HUES48 (cell line): Measurements from ENCODE around the gene BNIP3.
A peak's percentile ranks its signal among the peaks of the same experiment; 100 is the strongest.

Experiments
- H3K27ac ChIP-seq: one replicate; pipeline ENCODE4 v1.7.0; 2013; ENCODE audit warnings: low read depth, low read length, inconsistent platforms
- H3K27me3 ChIP-seq: 2 replicates; pipeline ENCODE4 v1.6.1; 2013; ENCODE audit warnings: mild to moderate bottlenecking, low read length; ENCODE audit not compliant: control insufficient read depth, insufficient read depth
- H3K36me3 ChIP-seq: 2 replicates; pipeline ENCODE4 v1.6.1; 2013; ENCODE audit warnings: low read length; ENCODE audit not compliant: control insufficient read depth, insufficient read depth
- H3K4me1 ChIP-seq: 2 replicates; pipeline ENCODE4 v1.6.1; 2013; ENCODE audit warnings: mild to moderate bottlenecking, low read length; ENCODE audit not compliant: control insufficient read depth, insufficient read depth
- H3K4me3 ChIP-seq: 2 replicates; pipeline ENCODE4 v1.5.1; 2013; ENCODE audit warnings: mild to moderate bottlenecking, low read depth, low read length
- H3K9ac ChIP-seq: 2 replicates; pipeline ENCODE4 v1.6.1; 2013; ENCODE audit warnings: mild to moderate bottlenecking, low read depth, low read length, moderate library complexity
- H3K9me3 ChIP-seq: 2 replicates; pipeline ENCODE4 v1.6.1; 2013; ENCODE audit warnings: low read length; ENCODE audit not compliant: control insufficient read depth, insufficient read depth

BNIP3 gene

GRCh38 chr10:131948501-131948900, 33.2 kb downstream of the BNIP3 start:
- peaks cover 83% of the 10 kb centered on the region for H3K36me3 ChIP-seq
- H3K4me1 ChIP-seq: no peaks in the 10 kb centered on the region
- no peaks in the 10 kb centered on the region for H3K9me3 ChIP-seq
- H3K27me3 ChIP-seq: no peaks in the 10 kb centered on the region
- H3K27ac ChIP-seq: no peak overlapping the region
- no peak overlapping the region for H3K9ac ChIP-seq
- no peak overlapping the region for H3K4me3 ChIP-seq

GRCh38 chr10:131947631-131948347, 33.9 kb downstream of the BNIP3 start:
- peak overlapping the region; percentile 50 for H3K27ac ChIP-seq
- H3K36me3 ChIP-seq: peaks cover 83% of the 10 kb centered on the region
- no peaks in the 10 kb centered on the region for H3K4me1 ChIP-seq
- H3K27me3 ChIP-seq: no peaks in the 10 kb centered on the region
- no peak overlapping the region for H3K4me3 ChIP-seq
- H3K9ac ChIP-seq: no peak overlapping the region
- H3K9me3 ChIP-seq: no peaks in the 10 kb centered on the region

- H3K4me3 ChIP-seq: no peak overlapping the region
These were observed 34.8 kb downstream of the BNIP3 start for GRCh38 chr10:131946880-131947279.

GRCh38 chr10:131946321-131946751, 35.4 kb downstream of the BNIP3 start:
- Histone ChIP-seq H3K4me3 (no peak overlapping the region), H3K27ac (no peak overlapping the region), H3K4me1 (no peaks in the 10 kb centered on the region), H3K9ac (no peak overlapping the region), H3K36me3 (peaks cover 84% of the 10 kb centered on the region), H3K9me3 (no peaks in the 10 kb centered on the region), H3K27me3 (no peaks in the 10 kb centered on the region)

More at GRCh38 chr10:131946880-131947279, 34.8 kb downstream of the BNIP3 start:
- Histone ChIP-seq H3K9ac (no peak overlapping the region), H3K4me1 (no peaks in the 10 kb centered on the region), H3K27me3 (no peaks in the 10 kb centered on the region), H3K36me3 (peaks cover 84% of the 10 kb centered on the region), H3K9me3 (no peaks in the 10 kb centered on the region), H3K27ac (no peak overlapping the region)

GRCh38 chr10:131944976-131945695, 36.6 kb downstream of the BNIP3 start:
- Histone ChIP-seq H3K27ac (no peak overlapping the region), H3K4me3 (no peak overlapping the region), H3K4me1 (no peaks in the 10 kb centered on the region), H3K9ac (no peak overlapping the region), H3K36me3 (peaks cover 84% of the 10 kb centered on the region), H3K27me3 (no peaks in the 10 kb centered on the region), H3K9me3 (no peaks in the 10 kb centered on the region)

- H3K4me1 ChIP-seq: no peaks in the 10 kb centered on the region
- H3K4me3 ChIP-seq: no peak overlapping the region
- H3K9me3 ChIP-seq: no peaks in the 10 kb centered on the region
- no peak overlapping the region for H3K27ac ChIP-seq
- no peak overlapping the region for H3K9ac ChIP-seq
- H3K27me3 ChIP-seq: no peaks in the 10 kb centered on the region
- peaks cover 85% of the 10 kb centered on the region for H3K36me3 ChIP-seq
These were observed 37.3 kb downstream of the BNIP3 start for GRCh38 chr10:131944412-131944811.

- H3K4me1 ChIP-seq: no peaks in the 10 kb centered on the region
- no peak overlapping the region for H3K9ac ChIP-seq
- no peaks in the 10 kb centered on the region for H3K9me3 ChIP-seq
- no peaks in the 10 kb centered on the region for H3K27me3 ChIP-seq
- no peak overlapping the region for H3K4me3 ChIP-seq
- peaks cover 79% of the 10 kb centered on the region for H3K36me3 ChIP-seq
- H3K27ac ChIP-seq: no peak overlapping the region
These were observed 38.5 kb downstream of the BNIP3 start for GRCh38 chr10:131943021-131943814.

GRCh38 chr10:131942455-131942854, 39.3 kb downstream of the BNIP3 start:
- Histone ChIP-seq H3K36me3 (peaks cover 79% of the 10 kb centered on the region), H3K27ac (no peak overlapping the region), H3K4me3 (no peak overlapping the region), H3K9me3 (no peaks in the 10 kb centered on the region), H3K4me1 (no peaks in the 10 kb centered on the region), H3K27me3 (no peaks in the 10 kb centered on the region), H3K9ac (no peak overlapping the region)

- Histone ChIP-seq H3K4me3 (no peak overlapping the region), H3K27me3 (no peaks in the 10 kb centered on the region), H3K36me3 (peaks cover 69% of the 10 kb centered on the region), H3K9me3 (no peaks in the 10 kb centered on the region), H3K27ac (no peak overlapping the region), H3K9ac (no peak overlapping the region), H3K4me1 (no peaks in the 10 kb centered on the region)
These were observed 43.0 kb downstream of the BNIP3 start for GRCh38 chr10:131938681-131939080.

- Histone ChIP-seq H3K27me3 (no peaks in the 10 kb centered on the region), H3K36me3 (peaks cover 68% of the 10 kb centered on the region), H3K27ac (no peak overlapping the region), H3K9ac (no peak overlapping the region), H3K9me3 (no peaks in the 10 kb centered on the region), H3K4me1 (no peaks in the 10 kb centered on the region), H3K4me3 (no peak overlapping the region)
These were observed 43.9 kb downstream of the BNIP3 start for GRCh38 chr10:131937836-131938235.

- H3K9me3 ChIP-seq: no peaks in the 10 kb centered on the region
- peaks cover 65% of the 10 kb centered on the region for H3K36me3 ChIP-seq
These were observed 45.0 kb downstream of the BNIP3 start for GRCh38 chr10:131936736-131937135.

More at GRCh38 chr10:131936736-131937135, 45.0 kb downstream of the BNIP3 start:
- no peaks in the 10 kb centered on the region for H3K27me3 ChIP-seq
- H3K9ac ChIP-seq: no peak overlapping the region
- H3K4me3 ChIP-seq: no peak overlapping the region
- H3K4me1 ChIP-seq: no peaks in the 10 kb centered on the region
- H3K27ac ChIP-seq: no peak overlapping the region
